ENCODE results near the gene CEACAM16.
"Not testable (repeated sequence)": the region's sequence is repeated elsewhere in the genome, so short reads cannot be mapped to it uniquely, and the experiment has no call there.

Gene CEACAM16

DNA sequence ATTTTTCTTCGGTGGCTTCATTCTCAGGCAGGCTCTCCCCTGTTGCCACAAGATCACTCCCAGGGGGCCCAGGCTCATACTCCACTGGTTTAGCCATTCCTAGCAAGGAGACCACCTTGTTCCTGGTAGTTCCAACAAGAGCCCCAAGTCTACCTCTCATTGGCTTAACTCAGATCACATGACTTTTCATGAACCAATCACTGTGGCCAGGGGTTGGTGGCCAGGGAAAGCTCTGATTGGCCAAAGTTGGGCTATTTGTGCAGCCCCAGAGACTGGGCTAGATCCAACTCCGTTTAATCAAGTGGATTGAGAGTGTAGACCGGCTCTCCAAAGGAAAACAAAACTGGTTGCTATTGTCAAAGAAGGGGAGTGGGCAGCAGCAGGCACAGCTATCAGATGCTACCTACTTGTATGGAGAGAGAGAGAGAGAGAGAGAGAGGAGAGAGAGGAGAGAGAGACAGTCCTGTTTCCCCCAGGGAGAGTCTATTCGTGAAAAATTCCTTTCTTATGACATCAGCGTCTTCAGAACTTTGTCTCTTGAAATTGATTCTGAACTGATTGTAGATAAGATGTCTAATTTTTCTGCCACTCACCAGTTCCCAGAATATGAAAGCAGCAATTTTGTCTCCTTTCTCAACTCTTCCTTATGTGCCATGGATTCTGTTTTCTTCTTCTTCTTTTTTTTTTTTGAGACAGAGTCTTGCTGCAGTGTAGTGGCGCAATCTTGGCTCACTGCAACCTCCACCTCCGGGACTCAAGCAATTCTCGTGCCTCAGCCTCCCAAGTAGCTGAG is 21.7 kb upstream of the CEACAM16 start:
- H3K4me3 ChIP-seq (ENCODE audit: low read length in 2 of 2): no peak overlapping the region
- H3K9ac ChIP-seq (ENCODE audit: low read depth in 1 of 2, low read length in 2 of 2): no peak overlapping the region
- no peak overlapping the region for H3K27ac ChIP-seq (ENCODE audit: low read depth in 2 of 2, low read length in 2 of 2)
- peaks cover 8 to 15% of the 10 kb centered on the region in 2 donors for H3K4me1 ChIP-seq (ENCODE audit: control insufficient read depth in 2 of 2, insufficient read depth in 2 of 2, low read length in 2 of 2)
- no peaks in the 10 kb centered on the region for H3K9me3 ChIP-seq (ENCODE audit: control insufficient read depth in 2 of 2, low read length in 2 of 2)
- no peaks in the 10 kb centered on the region for H3K27me3 ChIP-seq (ENCODE audit: control insufficient read depth in 2 of 2, insufficient read depth in 2 of 2, low read length in 2 of 2)
- no peaks in the 10 kb centered on the region for H3K36me3 ChIP-seq (ENCODE audit: control insufficient read depth in 2 of 2, insufficient read depth in 2 of 2, low read length in 2 of 2)

GRCh38 chr19:44680536-44680935 is 18.4 kb upstream of the CEACAM16 start:
- Histone ChIP-seq H3K36me3 (ENCODE audit: control insufficient read depth in 2 of 2, insufficient read depth in 2 of 2, low read length in 2 of 2) (no peaks in the 10 kb centered on the region), H3K27ac (ENCODE audit: low read depth in 2 of 2, low read length in 2 of 2) (peak overlapping the region; percentile 75 to 79)

DNA sequence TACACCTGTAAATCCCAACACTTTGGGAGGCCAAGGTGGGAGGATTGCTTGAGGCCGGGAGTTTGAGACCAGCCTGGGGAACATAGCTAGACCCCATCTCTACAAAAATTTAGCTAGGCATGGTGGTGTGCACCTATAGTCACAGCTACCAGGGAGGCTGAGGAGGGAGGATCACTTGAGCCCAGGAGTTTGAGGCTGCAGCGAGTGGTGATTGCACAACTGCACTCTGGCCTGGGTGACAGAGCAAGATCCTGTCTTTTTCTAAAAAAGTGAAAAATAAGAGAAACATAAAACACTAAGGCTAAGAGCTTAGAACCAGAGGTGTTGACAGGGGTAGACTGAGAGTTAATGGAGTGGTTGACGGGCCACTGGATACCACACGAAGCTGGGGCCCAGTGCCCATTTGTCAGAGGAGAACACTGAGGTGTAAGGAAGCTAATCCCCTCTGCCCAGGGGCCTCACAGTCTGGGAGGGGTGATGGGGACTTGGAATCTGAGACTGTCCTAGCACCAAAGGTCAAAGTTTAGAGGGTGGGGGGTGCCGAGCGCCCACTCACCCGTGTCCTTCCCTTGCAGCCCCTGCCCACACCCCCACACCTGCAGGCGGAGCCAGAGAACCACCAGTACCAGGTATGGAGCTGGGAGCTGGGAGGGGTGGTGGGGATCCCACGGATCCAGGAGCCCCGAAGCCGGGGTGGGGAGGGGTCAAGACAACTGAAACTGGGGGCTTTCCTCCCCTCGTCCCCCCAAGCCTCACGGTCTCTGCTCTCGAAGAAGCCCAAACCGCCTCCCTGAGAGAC is 16.8 kb upstream of the CEACAM16 start:
- H3K4me1 ChIP-seq (ENCODE audit: control insufficient read depth in 2 of 2, insufficient read depth in 2 of 2, low read length in 2 of 2): peaks cover 16 to 30% of the 10 kb centered on the region in 2 donors
- H3K9ac ChIP-seq (ENCODE audit: low read depth in 1 of 2, low read length in 2 of 2): no peak overlapping the region
- no peaks in the 10 kb centered on the region for H3K36me3 ChIP-seq (ENCODE audit: control insufficient read depth in 2 of 2, insufficient read depth in 2 of 2, low read length in 2 of 2)
- H3K4me3 ChIP-seq (ENCODE audit: low read length in 2 of 2): no peak overlapping the region
- H3K9me3 ChIP-seq (ENCODE audit: control insufficient read depth in 2 of 2, low read length in 2 of 2): no peaks in the 10 kb centered on the region
- no peaks in the 10 kb centered on the region for H3K27me3 ChIP-seq (ENCODE audit: control insufficient read depth in 2 of 2, insufficient read depth in 2 of 2, low read length in 2 of 2)
- no peak overlapping the region for H3K27ac ChIP-seq (ENCODE audit: low read depth in 2 of 2, low read length in 2 of 2)

More at GRCh38 chr19:44680536-44680935, 18.4 kb upstream of the CEACAM16 start:
- no peak overlapping the region for H3K4me3 ChIP-seq (ENCODE audit: low read length in 2 of 2)
- H3K9me3 ChIP-seq (ENCODE audit: control insufficient read depth in 2 of 2, low read length in 2 of 2): no peaks in the 10 kb centered on the region
- no peaks in the 10 kb centered on the region for H3K27me3 ChIP-seq (ENCODE audit: control insufficient read depth in 2 of 2, insufficient read depth in 2 of 2, low read length in 2 of 2)
- no peak overlapping the region for H3K9ac ChIP-seq (ENCODE audit: low read depth in 1 of 2, low read length in 2 of 2)
- H3K4me1 ChIP-seq (ENCODE audit: control insufficient read depth in 2 of 2, insufficient read depth in 2 of 2, low read length in 2 of 2): peaks cover 16 to 29% of the 10 kb centered on the region in 2 donors

GRCh38 chr19:44682807-44683206 is 16.1 kb upstream of the CEACAM16 start:
- peaks cover 16 to 30% of the 10 kb centered on the region in 2 donors for H3K4me1 ChIP-seq (ENCODE audit: control insufficient read depth in 2 of 2, insufficient read depth in 2 of 2, low read length in 2 of 2)
- H3K9me3 ChIP-seq (ENCODE audit: control insufficient read depth in 2 of 2, low read length in 2 of 2): no peaks in the 10 kb centered on the region
- no peaks in the 10 kb centered on the region for H3K27me3 ChIP-seq (ENCODE audit: control insufficient read depth in 2 of 2, insufficient read depth in 2 of 2, low read length in 2 of 2)
- H3K27ac ChIP-seq (ENCODE audit: low read depth in 2 of 2, low read length in 2 of 2): no peak overlapping the region
- H3K36me3 ChIP-seq (ENCODE audit: control insufficient read depth in 2 of 2, insufficient read depth in 2 of 2, low read length in 2 of 2): no peaks in the 10 kb centered on the region
- no peak overlapping the region for H3K4me3 ChIP-seq (ENCODE audit: low read length in 2 of 2)
- H3K9ac ChIP-seq (ENCODE audit: low read depth in 1 of 2, low read length in 2 of 2): no peak overlapping the region

DNA sequence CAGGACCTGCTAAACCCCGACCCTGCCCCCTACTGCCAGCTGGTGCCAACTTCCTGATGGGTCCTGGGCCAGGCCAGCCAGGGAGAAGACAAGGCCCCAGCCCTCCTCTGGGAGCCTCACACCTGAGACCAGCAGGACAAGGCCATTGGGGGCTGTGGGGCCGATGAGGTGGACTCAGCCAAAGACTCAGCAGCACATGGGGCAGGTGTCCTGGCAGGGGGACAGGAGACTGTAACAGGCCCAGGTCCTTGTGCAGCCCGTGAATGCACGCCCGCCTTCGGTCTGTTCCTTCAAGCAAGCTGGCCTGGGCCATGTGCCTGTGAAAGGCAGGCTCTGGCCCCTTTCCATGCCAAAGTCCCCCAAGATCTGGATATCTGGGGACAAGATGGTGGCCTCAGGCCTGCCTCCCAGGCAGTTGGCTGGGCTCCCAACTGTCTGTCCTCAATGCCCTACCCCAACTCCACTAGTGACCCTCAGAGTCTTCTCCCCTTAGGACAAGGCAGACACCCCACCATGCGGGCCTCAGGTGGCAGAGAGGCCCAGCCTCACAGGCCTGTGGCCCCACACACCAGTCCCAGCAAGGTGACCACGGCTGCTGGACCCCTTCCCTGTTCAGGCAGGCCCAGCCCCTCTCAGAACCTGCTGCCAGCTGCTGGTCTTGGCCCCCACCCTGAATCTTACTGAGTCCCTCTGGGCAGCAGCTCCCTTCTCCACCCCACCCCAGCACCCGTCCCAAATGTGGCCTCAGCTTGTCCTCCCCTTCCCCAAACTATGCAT is 15.3 kb upstream of the CEACAM16 start:
- H3K27ac ChIP-seq (ENCODE audit: low read depth in 2 of 2, low read length in 2 of 2): no peak overlapping the region
- peaks cover 16 to 30% of the 10 kb centered on the region in 2 donors for H3K4me1 ChIP-seq (ENCODE audit: control insufficient read depth in 2 of 2, insufficient read depth in 2 of 2, low read length in 2 of 2)
- H3K27me3 ChIP-seq (ENCODE audit: control insufficient read depth in 2 of 2, insufficient read depth in 2 of 2, low read length in 2 of 2): no peaks in the 10 kb centered on the region
- H3K9ac ChIP-seq (ENCODE audit: low read depth in 1 of 2, low read length in 2 of 2): no peak overlapping the region
- H3K9me3 ChIP-seq (ENCODE audit: control insufficient read depth in 2 of 2, low read length in 2 of 2): no peaks in the 10 kb centered on the region
- H3K4me3 ChIP-seq (ENCODE audit: low read length in 2 of 2): no peak overlapping the region
- H3K36me3 ChIP-seq (ENCODE audit: control insufficient read depth in 2 of 2, insufficient read depth in 2 of 2, low read length in 2 of 2): no peaks in the 10 kb centered on the region

DNA sequence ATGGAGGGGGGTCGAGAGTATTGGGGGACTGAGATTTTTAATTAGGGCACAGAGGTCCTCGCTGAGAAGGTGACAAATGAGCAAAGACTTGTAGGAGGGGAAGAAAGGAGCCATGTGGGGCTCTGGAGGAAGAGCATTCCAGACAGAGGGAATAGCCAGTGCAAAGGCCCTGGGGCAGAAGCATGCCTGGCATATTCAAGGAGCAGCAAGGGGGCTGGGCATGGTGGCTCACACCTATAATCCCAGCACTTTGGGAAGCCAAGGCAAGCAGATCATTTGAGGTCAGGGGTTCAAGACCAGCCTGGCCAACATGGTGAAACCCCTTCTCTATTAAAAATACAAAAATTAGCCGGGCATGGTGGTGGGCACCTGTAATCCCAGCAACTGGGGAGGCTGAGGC is 14.6 kb upstream of the CEACAM16 start:
- not testable (repeated sequence) for H3K9ac ChIP-seq (ENCODE audit: low read depth in 1 of 2, low read length in 2 of 2); H3K9me3 ChIP-seq (ENCODE audit: control insufficient read depth in 2 of 2, low read length in 2 of 2); H3K36me3 ChIP-seq (ENCODE audit: control insufficient read depth in 2 of 2, insufficient read depth in 2 of 2, low read length in 2 of 2); H3K4me3 ChIP-seq (ENCODE audit: low read length in 2 of 2); H3K27ac ChIP-seq (ENCODE audit: low read depth in 2 of 2, low read length in 2 of 2); H3K27me3 ChIP-seq (ENCODE audit: control insufficient read depth in 2 of 2, insufficient read depth in 2 of 2, low read length in 2 of 2)
- H3K4me1 ChIP-seq (ENCODE audit: control insufficient read depth in 2 of 2, insufficient read depth in 2 of 2, low read length in 2 of 2): peaks cover 20 to 34% of the 10 kb centered on the region in 2 donors

DNA sequence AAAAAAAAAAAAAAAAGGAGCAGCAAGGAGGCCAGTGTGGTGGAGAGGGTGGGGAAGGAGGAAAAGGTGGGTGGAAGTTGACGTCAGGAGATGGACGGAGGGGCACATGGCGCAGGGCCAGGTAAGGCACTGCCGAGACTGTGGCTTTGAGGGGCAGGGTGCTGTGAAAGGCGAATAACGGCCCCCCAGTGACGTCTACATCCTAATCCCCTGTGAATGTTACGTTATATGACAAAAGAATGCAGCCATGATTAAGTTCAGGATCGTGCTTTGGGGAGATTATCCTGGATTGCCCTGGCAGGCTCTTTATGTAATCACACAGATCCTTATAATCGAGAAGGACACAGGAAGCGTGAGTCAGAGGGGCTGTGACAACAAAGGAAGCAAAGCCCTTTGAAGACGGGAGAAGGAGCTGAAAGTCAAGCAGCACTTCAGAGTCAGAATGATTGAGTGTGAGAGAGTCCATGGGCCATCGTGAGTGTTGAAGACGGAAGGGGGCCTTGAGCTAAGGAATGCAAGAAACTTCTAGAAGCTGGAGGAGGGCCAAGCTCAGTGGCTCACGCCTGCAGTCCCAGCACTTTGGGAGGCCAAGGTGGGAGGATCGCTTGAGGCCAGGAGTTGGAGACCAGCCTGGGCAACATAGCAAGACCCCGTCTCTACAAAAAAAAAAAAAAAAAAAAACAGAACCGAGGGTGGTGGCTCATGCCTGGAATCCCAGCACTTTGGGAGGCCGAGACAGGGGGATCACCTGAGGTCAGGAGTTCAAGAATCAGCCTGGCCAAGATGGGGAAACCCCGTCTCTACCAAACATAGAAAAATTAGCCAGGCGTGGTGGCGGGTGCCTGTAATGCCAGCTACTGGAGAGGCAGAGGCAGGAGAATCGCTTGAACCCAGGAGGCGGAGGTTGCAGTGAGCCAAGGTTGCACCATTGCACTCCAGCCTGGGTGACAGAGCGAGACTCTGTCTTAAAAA is 13.8 kb upstream of the CEACAM16 start:
- no peaks in the 10 kb centered on the region for H3K9me3 ChIP-seq (ENCODE audit: control insufficient read depth in 2 of 2, low read length in 2 of 2)
- peak overlapping the region in 1 of 2 donors; percentile 47 for H3K9ac ChIP-seq (ENCODE audit: low read depth in 1 of 2, low read length in 2 of 2)
- peak overlapping the region; percentile 29 to 43 for H3K27ac ChIP-seq (ENCODE audit: low read depth in 2 of 2, low read length in 2 of 2)
- no peaks in the 10 kb centered on the region for H3K36me3 ChIP-seq (ENCODE audit: control insufficient read depth in 2 of 2, insufficient read depth in 2 of 2, low read length in 2 of 2)
- no peaks in the 10 kb centered on the region for H3K27me3 ChIP-seq (ENCODE audit: control insufficient read depth in 2 of 2, insufficient read depth in 2 of 2, low read length in 2 of 2)
- no peak overlapping the region for H3K4me3 ChIP-seq (ENCODE audit: low read length in 2 of 2)
- peaks cover 26 to 41% of the 10 kb centered on the region in 2 donors for H3K4me1 ChIP-seq (ENCODE audit: control insufficient read depth in 2 of 2, insufficient read depth in 2 of 2, low read length in 2 of 2)

GRCh38 chr19:44685877-44686276 is 13.1 kb upstream of the CEACAM16 start:
- Histone ChIP-seq H3K9me3 (ENCODE audit: control insufficient read depth in 2 of 2, low read length in 2 of 2) (no peaks in the 10 kb centered on the region), H3K27me3 (ENCODE audit: control insufficient read depth in 2 of 2, insufficient read depth in 2 of 2, low read length in 2 of 2) (no peaks in the 10 kb centered on the region), H3K4me1 (ENCODE audit: control insufficient read depth in 2 of 2, insufficient read depth in 2 of 2, low read length in 2 of 2) (peaks cover 26 to 36% of the 10 kb centered on the region in 2 donors), H3K4me3 (ENCODE audit: low read length in 2 of 2) (no peak overlapping the region), H3K27ac (ENCODE audit: low read depth in 2 of 2, low read length in 2 of 2) (no peak overlapping the region), H3K9ac (ENCODE audit: low read depth in 1 of 2, low read length in 2 of 2) (no peak overlapping the region), H3K36me3 (ENCODE audit: control insufficient read depth in 2 of 2, insufficient read depth in 2 of 2, low read length in 2 of 2) (no peaks in the 10 kb centered on the region)

GRCh38 chr19:44686896-44687295 is 12.1 kb upstream of the CEACAM16 start:
- Histone ChIP-seq H3K9ac (ENCODE audit: low read depth in 1 of 2, low read length in 2 of 2) (no peak overlapping the region), H3K4me1 (ENCODE audit: control insufficient read depth in 2 of 2, insufficient read depth in 2 of 2, low read length in 2 of 2) (peaks cover 27 to 35% of the 10 kb centered on the region in 2 donors), H3K4me3 (ENCODE audit: low read length in 2 of 2) (no peak overlapping the region), H3K27ac (ENCODE audit: low read depth in 2 of 2, low read length in 2 of 2) (no peak overlapping the region), H3K9me3 (ENCODE audit: control insufficient read depth in 2 of 2, low read length in 2 of 2) (no peaks in the 10 kb centered on the region), H3K36me3 (ENCODE audit: control insufficient read depth in 2 of 2, insufficient read depth in 2 of 2, low read length in 2 of 2) (no peaks in the 10 kb centered on the region), H3K27me3 (ENCODE audit: control insufficient read depth in 2 of 2, insufficient read depth in 2 of 2, low read length in 2 of 2) (no peaks in the 10 kb centered on the region)
